Uterus (tissue), 2 donors: ENCODE measurements around the gene APOH.

Source experiments
- CTCF ChIP-seq, 4 experiments: fragments of 200-600 bp in 2 of 4; fragments of 450-650 bp in 2 of 4; sonication (generic) in 2 of 4; IDR thresholded peaks; one replicate each; pipeline ENCODE4 v1.5.1; 2016 to 2019; ENCODE audit warnings: antibody characterized with exemption in 4 of 4, mild to moderate bottlenecking in 2 of 4, moderate library complexity in 1 of 4
- POLR2A ChIP-seq, 2 donors: fragments of 450-650 bp; IDR thresholded peaks; one replicate each; pipeline ENCODE4 v1.6.1; 2016; ENCODE audit warnings: antibody characterized with exemption in 2 of 2, mild to moderate bottlenecking in 1 of 2, moderate library complexity in 1 of 2

GRCh38 chr17:66187718-66188117, 41.5 kb downstream of the APOH start:
- TF ChIP-seq CTCF (IDR thresholded peaks at IDR 0.05) (no peak), POLR2A (IDR thresholded peaks at IDR 0.05) (no peak)
